H1 (cell line): ENCODE data around the gene ZIC5.

Source experiments
- EZH2 ChIP-seq: fragments of 200-600 bp; sonication (generic); IDR thresholded peaks from 2 replicates; pipeline ENCODE4 v1.7.1; 2012; ENCODE audit warnings: low read depth, mild to moderate bottlenecking, moderate library complexity, low read length, inconsistent platforms; ENCODE audit not compliant: severe bottlenecking
- POLR2AphosphoS5 ChIP-seq: IDR thresholded peaks from 2 replicates; pipeline ENCODE4 v1.6.1; 2011; ENCODE audit warnings: low read depth, low read length
- RAD21 ChIP-seq, 2 experiments: IDR thresholded peaks in 1 of 2; conservative IDR thresholded peaks in 1 of 2; 2 replicates each; pipeline ENCODE4 v1.6.1; 2011; ENCODE audit warnings: low read depth in 2 of 2, low read length in 2 of 2, improper control_type of control experiment in 1 of 2, inconsistent platforms in 1 of 2, mild to moderate bottlenecking in 1 of 2, moderate library complexity in 1 of 2
- TF ChIP-seq, protein P1 (sequence below), 3 experiments: IDR thresholded peaks; 1 replicate in 2 of 3; 2 replicates in 1 of 3; pipeline versions ENCODE4 v1.5.1 to v1.6.1; 2011; ENCODE audit warnings: low read length in 3 of 3, mild to moderate bottlenecking in 3 of 3, inconsistent platforms in 2 of 3, low read depth in 1 of 3, moderate library complexity in 1 of 3; ENCODE audit not compliant: insufficient read depth in 1 of 3; ENCODE audit errors: control extremely low read depth in 1 of 3

DNA sequence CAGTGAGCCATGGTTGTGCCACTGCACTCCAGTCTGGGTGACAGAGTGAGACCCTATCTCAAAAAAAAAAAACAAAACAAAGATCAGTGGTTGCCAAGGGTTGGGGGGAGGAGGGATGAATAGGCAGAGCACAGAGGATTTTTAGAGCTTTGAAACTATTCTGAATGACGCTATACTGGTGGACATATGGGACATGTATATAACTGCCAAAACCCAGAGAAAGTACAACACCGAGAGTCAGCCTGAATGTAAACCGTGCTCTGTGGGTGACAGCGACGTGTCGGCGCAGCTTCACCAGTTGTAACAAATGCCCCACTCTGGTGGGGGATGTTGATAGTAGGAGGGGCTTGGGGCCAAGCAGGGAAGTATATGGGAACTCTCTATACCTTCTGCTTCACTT is 32.9 kb downstream of the ZIC5 start:
- TF ChIP-seq RAD21 (IDR thresholded peaks at IDR 0.05 in 1 of 2, conservative IDR thresholded peaks at IDR 0.05 in 1 of 2; ENCODE audit: low read depth in 2 of 2, low read length in 2 of 2) (no peak), EZH2 (no peak), POLR2AphosphoS5 (no peak)
- TF ChIP-seq, protein P1, sequence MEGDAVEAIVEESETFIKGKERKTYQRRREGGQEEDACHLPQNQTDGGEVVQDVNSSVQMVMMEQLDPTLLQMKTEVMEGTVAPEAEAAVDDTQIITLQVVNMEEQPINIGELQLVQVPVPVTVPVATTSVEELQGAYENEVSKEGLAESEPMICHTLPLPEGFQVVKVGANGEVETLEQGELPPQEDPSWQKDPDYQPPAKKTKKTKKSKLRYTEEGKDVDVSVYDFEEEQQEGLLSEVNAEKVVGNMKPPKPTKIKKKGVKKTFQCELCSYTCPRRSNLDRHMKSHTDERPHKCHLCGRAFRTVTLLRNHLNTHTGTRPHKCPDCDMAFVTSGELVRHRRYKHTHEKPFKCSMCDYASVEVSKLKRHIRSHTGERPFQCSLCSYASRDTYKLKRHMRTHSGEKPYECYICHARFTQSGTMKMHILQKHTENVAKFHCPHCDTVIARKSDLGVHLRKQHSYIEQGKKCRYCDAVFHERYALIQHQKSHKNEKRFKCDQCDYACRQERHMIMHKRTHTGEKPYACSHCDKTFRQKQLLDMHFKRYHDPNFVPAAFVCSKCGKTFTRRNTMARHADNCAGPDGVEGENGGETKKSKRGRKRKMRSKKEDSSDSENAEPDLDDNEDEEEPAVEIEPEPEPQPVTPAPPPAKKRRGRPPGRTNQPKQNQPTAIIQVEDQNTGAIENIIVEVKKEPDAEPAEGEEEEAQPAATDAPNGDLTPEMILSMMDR (IDR thresholded peaks at IDR 0.05; ENCODE audit: control extremely low read depth in 1 of 3, insufficient read depth in 1 of 3, low read depth in 1 of 3, low read length in 3 of 3) = no peak
